ENCODE measurements around the gene CTXND1.

Gene CTXND1

DNA sequence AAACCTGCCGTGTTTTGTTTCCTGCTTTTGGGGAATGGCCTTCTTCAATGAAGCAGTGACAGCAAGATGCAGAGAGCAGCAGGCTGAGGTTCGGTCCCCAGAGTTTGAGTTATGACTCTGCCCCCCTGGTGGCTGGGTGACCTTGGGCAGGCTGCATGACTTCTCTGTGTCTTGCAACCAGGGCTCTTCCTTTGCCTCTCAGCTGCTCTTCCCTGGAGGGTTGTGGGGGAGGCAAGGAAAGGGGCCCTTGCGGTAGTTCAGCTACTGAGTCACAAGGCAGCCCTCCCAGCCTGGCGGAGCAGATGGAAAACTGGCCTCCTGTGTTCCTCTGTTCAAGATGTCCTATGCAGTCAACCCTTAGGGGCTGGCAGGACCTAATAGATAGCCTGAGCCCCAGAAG, 17.1 kb downstream of the CTXND1 start:
- Histone ChIP-seq H3K27ac (ENCODE audit: low read depth, low read length) (no peak overlapping the region), H3K27me3 (ENCODE audit: control insufficient read depth, insufficient read depth, low read length) (no peaks in the 10 kb centered on the region), H3K4me3 (ENCODE audit: low read depth, low read length) (no peak overlapping the region), H3K36me3 (ENCODE audit: control insufficient read depth, insufficient read depth, low read length) (no peaks in the 10 kb centered on the region), H3K4me1 (ENCODE audit: control insufficient read depth, insufficient read depth, low read length) (peaks cover 2% of the 10 kb centered on the region; the same call in 1 of the 2 replicates), H3K9me3 (ENCODE audit: control insufficient read depth, insufficient read depth, low read depth, low read length) (no peaks in the 10 kb centered on the region), H3K9ac (ENCODE audit: low read length) (no peak overlapping the region)

DNA sequence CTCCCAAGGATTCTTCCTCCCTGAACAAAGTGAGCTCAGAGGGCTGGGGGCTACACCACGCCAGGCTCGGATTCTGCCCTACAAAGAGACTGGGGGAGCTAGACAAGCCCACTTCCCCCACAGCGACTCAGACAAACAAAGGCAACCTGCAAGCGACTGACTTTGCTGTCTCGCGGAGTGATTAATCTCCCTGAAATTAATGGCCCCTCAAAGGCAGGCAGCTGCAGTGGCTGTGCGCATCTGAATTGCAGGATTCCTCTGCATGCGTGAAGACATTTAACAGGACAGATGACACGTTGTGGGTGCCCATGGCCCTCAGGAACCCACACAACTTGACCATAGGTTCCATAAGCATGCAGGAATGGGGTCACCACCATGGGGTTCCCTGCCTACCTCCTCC, 18.4 kb downstream of the CTXND1 start:
- no peaks in the 10 kb centered on the region for H3K27me3 ChIP-seq (ENCODE audit: control insufficient read depth, insufficient read depth, low read length)
- H3K36me3 ChIP-seq (ENCODE audit: control insufficient read depth, insufficient read depth, low read length): no peaks in the 10 kb centered on the region
- peaks cover 2% of the 10 kb centered on the region; the same call in 1 of the 2 replicates for H3K4me1 ChIP-seq (ENCODE audit: control insufficient read depth, insufficient read depth, low read length)
- no peaks in the 10 kb centered on the region for H3K9me3 ChIP-seq (ENCODE audit: control insufficient read depth, insufficient read depth, low read depth, low read length)
- H3K27ac ChIP-seq (ENCODE audit: low read depth, low read length): no peak overlapping the region
- no peak overlapping the region for H3K9ac ChIP-seq (ENCODE audit: low read length)
- H3K4me3 ChIP-seq (ENCODE audit: low read depth, low read length): no peak overlapping the region

DNA sequence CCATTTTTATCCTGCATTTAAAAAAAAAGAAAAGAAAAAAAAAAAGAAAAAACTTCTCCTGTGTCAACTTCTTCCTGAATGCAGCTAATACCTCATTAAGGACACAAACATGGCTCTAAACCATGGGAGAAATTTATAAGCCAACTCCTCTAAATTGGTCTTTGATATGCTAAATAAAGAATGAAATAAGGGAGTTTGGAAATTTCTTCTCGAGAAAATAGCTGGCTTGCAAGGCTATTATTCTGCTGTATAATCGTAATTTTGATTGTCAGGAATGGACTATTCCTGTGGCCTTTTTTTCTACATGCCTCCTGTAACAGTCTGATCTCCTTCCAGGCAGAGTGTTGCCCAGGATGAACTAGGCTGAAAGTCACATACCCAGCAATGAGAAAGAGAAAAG, 20.6 kb downstream of the CTXND1 start:
- Histone ChIP-seq H3K27ac (ENCODE audit: low read depth, low read length) (no peak overlapping the region), H3K4me1 (ENCODE audit: control insufficient read depth, insufficient read depth, low read length) (peaks cover 2% of the 10 kb centered on the region; the same call in 1 of the 2 replicates), H3K4me3 (ENCODE audit: low read depth, low read length) (no peak overlapping the region), H3K9ac (ENCODE audit: low read length) (no peak overlapping the region), H3K36me3 (ENCODE audit: control insufficient read depth, insufficient read depth, low read length) (no peaks in the 10 kb centered on the region), H3K27me3 (ENCODE audit: control insufficient read depth, insufficient read depth, low read length) (no peaks in the 10 kb centered on the region), H3K9me3 (ENCODE audit: control insufficient read depth, insufficient read depth, low read depth, low read length) (no peaks in the 10 kb centered on the region)

- Histone ChIP-seq H3K4me3 (ENCODE audit: low read depth, low read length) (no peak overlapping the region), H3K9ac (ENCODE audit: low read length) (no peak overlapping the region), H3K9me3 (ENCODE audit: control insufficient read depth, insufficient read depth, low read depth, low read length) (no peaks in the 10 kb centered on the region), H3K36me3 (ENCODE audit: control insufficient read depth, insufficient read depth, low read length) (no peaks in the 10 kb centered on the region), H3K27ac (ENCODE audit: low read depth, low read length) (no peak overlapping the region), H3K27me3 (ENCODE audit: control insufficient read depth, insufficient read depth, low read length) (no peaks in the 10 kb centered on the region), H3K4me1 (ENCODE audit: control insufficient read depth, insufficient read depth, low read length) (peaks cover 2% of the 10 kb centered on the region; the same call in 1 of the 2 replicates)
These were observed 22.9 kb downstream of the CTXND1 start for GRCh38 chr15:80228959-80229610.

- H3K9me3 ChIP-seq (ENCODE audit: control insufficient read depth, insufficient read depth, low read depth, low read length): no peaks in the 10 kb centered on the region
- no peak overlapping the region for H3K4me3 ChIP-seq (ENCODE audit: low read depth, low read length)
- no peak overlapping the region for H3K27ac ChIP-seq (ENCODE audit: low read depth, low read length)
- H3K27me3 ChIP-seq (ENCODE audit: control insufficient read depth, insufficient read depth, low read length): no peaks in the 10 kb centered on the region
- H3K36me3 ChIP-seq (ENCODE audit: control insufficient read depth, insufficient read depth, low read length): no peaks in the 10 kb centered on the region
- no peak overlapping the region for H3K9ac ChIP-seq (ENCODE audit: low read length)
- H3K4me1 ChIP-seq (ENCODE audit: control insufficient read depth, insufficient read depth, low read length): no peaks in the 10 kb centered on the region
These were observed 32.1 kb downstream of the CTXND1 start for GRCh38 chr15:80219955-80220354.

DNA sequence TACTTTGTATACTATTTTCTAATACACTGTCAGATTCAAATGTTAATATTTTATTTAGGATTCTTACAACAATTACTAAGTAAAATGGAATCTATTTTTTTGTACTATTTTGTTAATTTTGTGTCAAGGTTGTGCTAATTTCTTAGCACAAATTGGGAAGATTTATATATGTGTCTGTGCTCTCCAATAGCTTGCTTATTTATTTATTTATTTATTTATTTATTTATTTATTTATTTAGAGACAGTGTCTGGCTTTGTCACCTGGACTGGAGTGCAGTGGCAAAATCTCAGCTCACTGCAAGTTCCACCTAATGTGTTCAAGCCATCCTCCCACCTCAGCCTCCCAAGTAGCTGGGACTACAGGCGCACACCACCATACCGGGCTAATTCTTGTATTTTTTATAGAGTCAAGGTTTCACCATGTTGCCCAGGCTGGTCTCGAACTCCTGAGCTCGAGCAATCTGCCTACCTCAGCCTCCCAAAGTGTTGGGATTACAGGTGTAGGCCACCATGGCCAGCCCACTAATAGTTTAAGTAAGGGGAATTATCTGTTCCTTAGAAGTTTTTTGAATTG, 34.6 kb downstream of the CTXND1 start:
- Histone ChIP-seq H3K9me3 (ENCODE audit: control insufficient read depth, insufficient read depth, low read depth, low read length) (peaks cover 4% of the 10 kb centered on the region; the same call in 1 of the 2 replicates), H3K36me3 (ENCODE audit: control insufficient read depth, insufficient read depth, low read length) (no peaks in the 10 kb centered on the region), H3K27me3 (ENCODE audit: control insufficient read depth, insufficient read depth, low read length) (no peaks in the 10 kb centered on the region), H3K27ac (ENCODE audit: low read depth, low read length) (no peak overlapping the region), H3K9ac (ENCODE audit: low read length) (no peak overlapping the region), H3K4me1 (ENCODE audit: control insufficient read depth, insufficient read depth, low read length) (no peaks in the 10 kb centered on the region), H3K4me3 (ENCODE audit: low read depth, low read length) (no peak overlapping the region)

DNA sequence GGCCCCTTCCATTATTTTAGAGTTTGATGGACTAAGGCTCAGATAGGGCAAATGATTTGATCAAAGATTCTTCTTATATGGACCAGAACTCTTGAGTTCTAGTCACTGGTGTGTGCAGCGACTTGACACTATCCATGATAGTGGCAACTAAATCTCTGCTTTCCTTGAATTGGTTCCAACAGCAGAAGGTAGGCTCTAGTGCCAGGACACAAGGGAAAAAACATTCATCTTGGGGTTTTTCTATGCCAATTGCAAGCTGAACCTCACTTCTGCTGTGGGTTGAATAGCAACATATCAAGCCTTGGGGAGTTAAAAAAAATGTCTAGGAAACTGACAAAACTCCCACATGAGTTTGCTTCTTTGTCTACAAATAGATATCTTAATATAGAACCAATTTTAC, 35.1 kb downstream of the CTXND1 start:
- H3K27ac ChIP-seq (ENCODE audit: low read depth, low read length): no peak overlapping the region

GRCh38 chr15:80216141-80216540, 35.9 kb downstream of the CTXND1 start:
- no peaks in the 10 kb centered on the region for H3K36me3 ChIP-seq (ENCODE audit: control insufficient read depth, insufficient read depth, low read length)
- no peaks in the 10 kb centered on the region for H3K27me3 ChIP-seq (ENCODE audit: control insufficient read depth, insufficient read depth, low read length)
- H3K27ac ChIP-seq (ENCODE audit: low read depth, low read length): no peak overlapping the region
- H3K9me3 ChIP-seq (ENCODE audit: control insufficient read depth, insufficient read depth, low read depth, low read length): peaks cover 4% of the 10 kb centered on the region; the same call in 1 of the 2 replicates
- no peak overlapping the region for H3K9ac ChIP-seq (ENCODE audit: low read length)
- no peak overlapping the region for H3K4me3 ChIP-seq (ENCODE audit: low read depth, low read length)
- no peaks in the 10 kb centered on the region for H3K4me1 ChIP-seq (ENCODE audit: control insufficient read depth, insufficient read depth, low read length)

More for the DNA sequence above, 35.1 kb downstream of the CTXND1 start:
- H3K36me3 ChIP-seq (ENCODE audit: control insufficient read depth, insufficient read depth, low read length): no peaks in the 10 kb centered on the region
- H3K9ac ChIP-seq (ENCODE audit: low read length): no peak overlapping the region
- no peaks in the 10 kb centered on the region for H3K27me3 ChIP-seq (ENCODE audit: control insufficient read depth, insufficient read depth, low read length)
- H3K4me3 ChIP-seq (ENCODE audit: low read depth, low read length): no peak overlapping the region
- peaks cover 4% of the 10 kb centered on the region; the same call in 1 of the 2 replicates for H3K9me3 ChIP-seq (ENCODE audit: control insufficient read depth, insufficient read depth, low read depth, low read length)
- H3K4me1 ChIP-seq (ENCODE audit: control insufficient read depth, insufficient read depth, low read length): no peaks in the 10 kb centered on the region

GRCh38 chr15:80214910-80215309, 37.1 kb downstream of the CTXND1 start:
- Histone ChIP-seq H3K4me1 (ENCODE audit: control insufficient read depth, insufficient read depth, low read length) (no peaks in the 10 kb centered on the region), H3K36me3 (ENCODE audit: control insufficient read depth, insufficient read depth, low read length) (no peaks in the 10 kb centered on the region), H3K27ac (ENCODE audit: low read depth, low read length) (no peak overlapping the region), H3K4me3 (ENCODE audit: low read depth, low read length) (no peak overlapping the region), H3K9me3 (ENCODE audit: control insufficient read depth, insufficient read depth, low read depth, low read length) (peaks cover 4% of the 10 kb centered on the region; the same call in 1 of the 2 replicates), H3K9ac (ENCODE audit: low read length) (no peak overlapping the region), H3K27me3 (ENCODE audit: control insufficient read depth, insufficient read depth, low read length) (no peaks in the 10 kb centered on the region)

DNA sequence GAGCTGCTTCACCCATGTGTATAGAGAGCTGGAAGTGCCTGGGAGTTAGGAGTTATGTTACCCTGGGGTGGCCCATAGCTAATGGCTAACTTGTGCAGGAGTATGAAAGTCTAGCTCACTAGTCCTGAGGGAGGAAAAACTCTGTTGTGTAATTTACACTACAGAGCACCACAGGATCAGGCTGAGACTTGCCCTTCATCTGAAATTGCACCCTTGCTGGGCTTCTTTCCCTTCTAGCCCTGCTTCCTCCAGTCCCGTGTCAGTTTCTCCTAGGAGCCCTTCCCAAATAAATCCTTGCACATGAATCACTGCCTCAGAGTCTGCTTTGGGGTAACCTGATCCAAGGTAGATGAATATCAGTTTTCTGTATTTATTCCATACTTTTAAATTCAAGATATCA, 40.0 kb downstream of the CTXND1 start:
- Histone ChIP-seq H3K4me1 (ENCODE audit: control insufficient read depth, insufficient read depth, low read length) (no peaks in the 10 kb centered on the region; the same call in 1 of the 2 replicates), H3K9ac (ENCODE audit: low read length) (no peak overlapping the region), H3K9me3 (ENCODE audit: control insufficient read depth, insufficient read depth, low read depth, low read length) (peaks cover 4% of the 10 kb centered on the region; the same call in 1 of the 2 replicates), H3K36me3 (ENCODE audit: control insufficient read depth, insufficient read depth, low read length) (no peaks in the 10 kb centered on the region), H3K27ac (ENCODE audit: low read depth, low read length) (no peak overlapping the region), H3K27me3 (ENCODE audit: control insufficient read depth, insufficient read depth, low read length) (no peaks in the 10 kb centered on the region), H3K4me3 (ENCODE audit: low read depth, low read length) (no peak overlapping the region)
